ENCODE results near the gene STH.

Gene STH

GRCh38 chr17:45985447-45985846, 13.6 kb upstream of the STH start:
- Histone ChIP-seq H3K27me3 (ENCODE audit: control insufficient read depth, insufficient read depth, low read length) (no peaks in the 10 kb centered on the region), H3K9me3 (ENCODE audit: control insufficient read depth, low read length) (no peaks in the 10 kb centered on the region), H3K36me3 (ENCODE audit: control insufficient read depth, insufficient read depth, low read length) (no peaks in the 10 kb centered on the region), H2AFZ (no peak overlapping the region), H3K4me3 (ENCODE audit: low read depth, low read length) (no peak overlapping the region), H3K4me1 (peaks cover 6% of the 10 kb centered on the region), H3K27ac (no peak overlapping the region), H3K4me2 (ENCODE audit: low read length) (no peak overlapping the region), H3K79me2 (no peaks in the 10 kb centered on the region), H3K9ac (no peak overlapping the region)
- TF ChIP-seq CTCF (IDR thresholded peaks at IDR 0.05): no peak

GRCh38 chr17:45986056-45986455, 13.0 kb upstream of the STH start:
- no peak overlapping the region for H3K9ac ChIP-seq
- no peak overlapping the region for H2AFZ ChIP-seq
- no peaks in the 10 kb centered on the region for H3K79me2 ChIP-seq
- peaks cover 6% of the 10 kb centered on the region for H3K4me1 ChIP-seq
- TF ChIP-seq CTCF (IDR thresholded peaks at IDR 0.05): no peak
- H3K9me3 ChIP-seq (ENCODE audit: control insufficient read depth, low read length): no peaks in the 10 kb centered on the region
- no peak overlapping the region for H3K4me3 ChIP-seq (ENCODE audit: low read depth, low read length)
- no peaks in the 10 kb centered on the region for H3K36me3 ChIP-seq (ENCODE audit: control insufficient read depth, insufficient read depth, low read length)
- no peak overlapping the region for H3K27ac ChIP-seq
- H3K4me2 ChIP-seq (ENCODE audit: low read length): no peak overlapping the region
- no peaks in the 10 kb centered on the region for H3K27me3 ChIP-seq (ENCODE audit: control insufficient read depth, insufficient read depth, low read length)

GRCh38 chr17:45987706-45988105, 11.3 kb upstream of the STH start:
- TF ChIP-seq CTCF (IDR thresholded peaks at IDR 0.05): no peak
- Histone ChIP-seq H3K27me3 (ENCODE audit: control insufficient read depth, insufficient read depth, low read length) (no peaks in the 10 kb centered on the region), H3K36me3 (ENCODE audit: control insufficient read depth, insufficient read depth, low read length) (no peaks in the 10 kb centered on the region), H3K27ac (no peak overlapping the region), H3K4me3 (ENCODE audit: low read depth, low read length) (no peak overlapping the region), H3K4me1 (peaks cover 6% of the 10 kb centered on the region), H3K4me2 (ENCODE audit: low read length) (no peak overlapping the region), H3K9ac (no peak overlapping the region), H3K9me3 (ENCODE audit: control insufficient read depth, low read length) (no peaks in the 10 kb centered on the region), H3K79me2 (no peaks in the 10 kb centered on the region), H2AFZ (no peak overlapping the region)

GRCh38 chr17:45989759-45990158, 9.3 kb upstream of the STH start:
- Histone ChIP-seq H3K9ac (no peak overlapping the region), H3K27ac (no peak overlapping the region), H3K4me1 (peaks cover 6% of the 10 kb centered on the region), H3K79me2 (no peaks in the 10 kb centered on the region), H3K9me3 (ENCODE audit: control insufficient read depth, low read length) (no peaks in the 10 kb centered on the region), H2AFZ (no peak overlapping the region), H3K4me2 (ENCODE audit: low read length) (no peak overlapping the region), H3K4me3 (ENCODE audit: low read depth, low read length) (no peak overlapping the region), H3K27me3 (ENCODE audit: control insufficient read depth, insufficient read depth, low read length) (no peaks in the 10 kb centered on the region), H3K36me3 (ENCODE audit: control insufficient read depth, insufficient read depth, low read length) (no peaks in the 10 kb centered on the region)
- TF ChIP-seq CTCF (IDR thresholded peaks at IDR 0.05): no peak

- H3K4me2 ChIP-seq (ENCODE audit: low read length): no peak overlapping the region
- H3K36me3 ChIP-seq (ENCODE audit: control insufficient read depth, insufficient read depth, low read length): no peaks in the 10 kb centered on the region
- no peak overlapping the region for H3K9ac ChIP-seq
- no peaks in the 10 kb centered on the region for H3K4me1 ChIP-seq
- no peaks in the 10 kb centered on the region for H3K9me3 ChIP-seq (ENCODE audit: control insufficient read depth, low read length)
- H3K27me3 ChIP-seq (ENCODE audit: control insufficient read depth, insufficient read depth, low read length): no peaks in the 10 kb centered on the region
- H3K4me3 ChIP-seq (ENCODE audit: low read depth, low read length): no peak overlapping the region
- H3K27ac ChIP-seq: no peak overlapping the region
- TF ChIP-seq CTCF (IDR thresholded peaks at IDR 0.05): no peak
- no peaks in the 10 kb centered on the region for H3K79me2 ChIP-seq
- H2AFZ ChIP-seq: no peak overlapping the region
Measured at GRCh38 chr17:45990886-45991285, 8.2 kb upstream of the STH start.
